GM12865 (cell line): ENCODE results near the gene ANXA3.

ENCODE experiments used
- DNase-seq: peaks from one replicate; pipeline ENCODE4 v3.0.0; 2010; ENCODE audit warnings: low read depth
- H3K4me3 ChIP-seq: 2 replicates; pipeline ENCODE4 v1.5.1; 2011; ENCODE audit warnings: mild to moderate bottlenecking, low read depth, low read length, control low read depth
- TF ChIP-seq, protein P1 (sequence below): IDR thresholded peaks from 2 replicates; pipeline ENCODE4 v1.5.1; 2011; ENCODE audit warnings: low read length, control low read depth, low read depth, inconsistent platforms; ENCODE audit not compliant: insufficient read depth; ENCODE audit errors: missing control alignments

ANXA3 gene

DNA sequence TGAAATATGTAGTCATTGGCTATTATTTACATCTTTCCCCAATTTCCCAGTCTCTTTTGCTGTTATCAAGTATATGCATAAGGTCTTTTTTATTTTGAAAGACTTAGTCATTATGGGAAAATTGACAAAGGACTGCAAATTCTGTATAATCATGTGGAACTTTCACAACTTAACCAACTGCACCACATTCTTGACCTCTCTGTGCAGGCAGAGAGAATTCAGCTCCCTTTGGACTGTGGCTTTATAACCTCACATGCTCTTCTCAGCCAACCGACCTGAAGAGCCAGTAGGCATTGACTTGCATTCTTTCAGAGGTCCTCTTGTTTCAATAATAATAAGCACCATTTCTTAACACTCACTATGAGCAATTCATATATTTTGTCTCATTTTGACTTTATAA, 66.9 kb downstream of the ANXA3 start:
- TF ChIP-seq, protein P1, sequence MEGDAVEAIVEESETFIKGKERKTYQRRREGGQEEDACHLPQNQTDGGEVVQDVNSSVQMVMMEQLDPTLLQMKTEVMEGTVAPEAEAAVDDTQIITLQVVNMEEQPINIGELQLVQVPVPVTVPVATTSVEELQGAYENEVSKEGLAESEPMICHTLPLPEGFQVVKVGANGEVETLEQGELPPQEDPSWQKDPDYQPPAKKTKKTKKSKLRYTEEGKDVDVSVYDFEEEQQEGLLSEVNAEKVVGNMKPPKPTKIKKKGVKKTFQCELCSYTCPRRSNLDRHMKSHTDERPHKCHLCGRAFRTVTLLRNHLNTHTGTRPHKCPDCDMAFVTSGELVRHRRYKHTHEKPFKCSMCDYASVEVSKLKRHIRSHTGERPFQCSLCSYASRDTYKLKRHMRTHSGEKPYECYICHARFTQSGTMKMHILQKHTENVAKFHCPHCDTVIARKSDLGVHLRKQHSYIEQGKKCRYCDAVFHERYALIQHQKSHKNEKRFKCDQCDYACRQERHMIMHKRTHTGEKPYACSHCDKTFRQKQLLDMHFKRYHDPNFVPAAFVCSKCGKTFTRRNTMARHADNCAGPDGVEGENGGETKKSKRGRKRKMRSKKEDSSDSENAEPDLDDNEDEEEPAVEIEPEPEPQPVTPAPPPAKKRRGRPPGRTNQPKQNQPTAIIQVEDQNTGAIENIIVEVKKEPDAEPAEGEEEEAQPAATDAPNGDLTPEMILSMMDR: no peak
- H3K4me3 ChIP-seq: no peak overlapping the region
- DNase-seq: no peak

DNA sequence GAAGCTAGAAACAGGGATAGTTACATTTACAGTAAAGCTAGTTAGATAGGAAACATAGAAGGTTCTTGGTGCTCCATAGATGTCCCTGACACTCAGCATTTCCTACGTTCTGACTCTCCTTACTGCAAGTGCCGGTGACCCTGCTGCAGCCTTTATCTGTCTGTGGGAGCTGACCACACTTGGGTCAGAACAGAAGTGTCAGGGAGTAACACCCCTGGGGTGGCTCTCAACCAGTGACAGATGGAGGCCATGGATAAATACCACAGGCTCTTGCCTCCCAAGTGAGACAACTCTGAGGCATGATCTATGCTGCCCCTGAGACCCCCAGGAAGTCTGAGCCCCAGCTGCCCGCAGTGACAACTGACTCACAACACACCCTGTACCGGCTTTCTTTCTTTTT, 69.8 kb downstream of the ANXA3 start:
- no peak for DNase-seq
- no peak overlapping the region for H3K4me3 ChIP-seq
- TF ChIP-seq, protein P1: no peak

DNA sequence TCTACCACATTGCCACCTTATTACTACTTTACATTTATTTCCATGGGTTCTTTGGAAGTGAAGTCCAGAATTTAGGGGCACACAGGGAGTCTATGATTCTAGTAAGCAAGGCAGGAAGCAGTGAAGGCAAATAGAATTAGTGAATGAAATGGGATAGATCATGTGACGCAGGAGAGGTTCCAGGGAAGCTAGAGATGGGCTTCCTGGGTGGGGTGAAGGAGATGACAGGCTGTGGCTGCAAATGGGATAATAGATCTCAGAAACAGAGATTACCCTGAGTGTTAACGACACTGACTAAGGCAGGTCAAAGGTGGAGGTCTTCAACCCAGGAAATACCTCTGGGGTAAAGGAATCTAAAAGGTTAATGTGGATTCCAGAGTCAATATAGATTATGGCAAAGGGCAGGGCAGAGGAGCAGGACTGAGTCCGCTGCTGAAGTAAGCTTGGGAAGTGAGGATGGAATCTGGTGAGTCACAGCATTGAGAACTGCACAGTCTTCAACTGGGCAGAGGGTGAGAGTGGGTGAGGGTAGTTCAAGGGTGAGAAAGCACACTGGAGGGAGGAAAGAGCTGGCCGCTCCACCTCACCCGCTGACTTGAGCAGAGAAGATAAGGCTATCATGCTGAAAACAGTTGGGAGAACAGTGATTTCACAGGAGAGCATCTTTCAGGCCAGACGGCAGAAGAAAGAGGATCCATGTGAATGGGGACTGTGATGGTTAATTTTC, 70.8 kb downstream of the ANXA3 start:
- TF ChIP-seq, protein P1: no peak
- no peak overlapping the region for H3K4me3 ChIP-seq
- DNase-seq: no peak

DNA sequence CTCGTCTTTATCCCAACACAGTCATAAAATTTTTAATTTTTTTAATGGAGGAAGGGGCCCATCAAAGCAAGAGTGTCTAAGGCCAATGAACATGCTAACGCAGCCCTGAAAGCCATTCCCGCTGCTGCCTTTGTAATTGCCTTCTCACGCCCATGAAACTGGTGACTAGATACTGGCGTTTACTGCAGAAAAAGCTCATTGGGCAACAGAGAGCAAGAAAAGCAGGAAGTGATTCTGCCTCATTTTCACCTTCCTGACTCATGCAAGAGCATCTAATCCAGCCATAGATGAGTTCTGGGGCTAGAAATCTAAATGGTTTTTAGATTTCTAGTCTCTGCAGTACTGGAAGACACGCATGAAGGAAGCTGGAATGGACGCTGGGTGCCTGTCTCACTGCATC, 72.5 kb downstream of the ANXA3 start:
- no peak for DNase-seq

DNA sequence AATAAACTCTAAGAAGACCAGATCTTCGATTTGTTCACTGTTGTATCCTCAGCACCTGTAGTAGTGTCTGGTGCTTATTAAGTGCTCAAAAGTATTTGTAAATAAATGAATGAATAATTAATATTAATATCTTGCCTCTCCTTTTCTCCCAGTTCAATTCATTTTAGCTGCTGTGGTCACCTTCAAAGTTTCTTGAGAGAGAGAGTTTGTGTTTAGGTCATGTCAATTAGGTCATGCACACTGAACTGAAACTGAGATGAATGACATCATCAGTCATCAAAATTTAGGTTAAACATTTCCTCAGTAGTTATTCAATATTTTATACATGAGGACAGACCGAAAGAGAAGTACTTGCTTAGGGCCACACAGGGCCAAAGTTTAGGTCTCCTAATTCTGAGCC, 73.5 kb downstream of the ANXA3 start:
- no peak overlapping the region for H3K4me3 ChIP-seq
- TF ChIP-seq, protein P1: no peak
- DNase-seq: no peak

More for the DNA sequence above, 72.5 kb downstream of the ANXA3 start:
- TF ChIP-seq, protein P1: no peak
- H3K4me3 ChIP-seq: no peak overlapping the region

DNA sequence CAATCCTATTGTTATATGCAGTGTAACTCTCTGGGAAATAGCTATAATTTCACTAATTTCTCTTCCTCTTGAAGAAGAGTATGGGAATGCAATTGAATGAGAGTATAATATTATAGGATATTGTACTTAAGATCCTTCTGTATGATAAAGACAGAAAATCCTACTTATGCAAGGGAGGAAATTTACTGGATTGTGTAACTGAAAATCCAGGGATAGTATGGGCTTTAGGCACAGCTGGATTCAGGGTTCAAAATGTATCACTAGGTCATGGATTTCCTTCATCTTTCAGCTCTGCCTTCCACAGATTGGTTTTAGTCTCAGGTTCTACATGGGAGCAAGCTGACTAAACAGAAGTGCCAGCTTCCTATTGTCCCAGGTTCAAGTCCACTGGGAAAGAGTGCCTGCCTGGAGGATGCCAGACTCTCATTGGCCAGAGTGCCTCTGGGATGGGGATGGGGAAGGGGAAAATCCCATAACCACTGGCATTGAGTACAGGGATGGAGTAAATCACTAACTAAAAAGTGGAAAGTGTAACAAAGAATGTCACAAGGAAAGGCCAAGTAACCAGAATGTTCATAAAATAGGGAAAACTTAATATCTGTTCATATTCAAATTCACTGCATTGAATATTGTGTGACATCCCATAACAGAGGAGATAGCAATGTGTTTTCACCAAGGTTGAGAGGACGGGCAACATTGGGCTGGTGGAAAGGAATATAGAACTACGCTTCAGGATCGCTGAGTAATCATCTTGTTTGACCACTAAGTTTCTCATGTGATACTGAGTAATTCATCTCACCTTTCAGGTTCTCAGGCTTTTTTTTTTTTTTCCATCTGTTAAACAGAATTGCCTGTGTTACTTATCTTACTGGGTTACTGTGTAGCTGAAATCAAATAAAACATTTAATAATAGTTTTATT, 75.7 kb downstream of the ANXA3 start:
- peak; percentile 37 for DNase-seq
- H3K4me3 ChIP-seq: no peak overlapping the region
- TF ChIP-seq, protein P1: no peak
